ENCODE measurements around the gene TENM4. TPM values are rescaled to one million over a fixed set of nuclear protein-coding genes. Genes with fewer than 3 reads are reported as not detected.

The TENM4 gene
- total and polyA plus RNA-seq, 4 donors, result 0.02 to 0.33 (median 0.14) TPM

GRCh38 chr11:79066456-79067351, 374.1 kb downstream of the TENM4 start:
- Histone ChIP-seq H3K27ac (ENCODE audit: low read depth in 1 of 2, low read length in 2 of 2) (no peak overlapping the region), H3K4me3 (ENCODE audit: low read depth in 1 of 3, low read length in 3 of 3) (no peak overlapping the region), H3K9ac (ENCODE audit: low read depth in 1 of 2, low read length in 2 of 2) (no peak overlapping the region), H3K4me1 (ENCODE audit: control insufficient read depth in 4 of 4, insufficient read depth in 4 of 4, low read length in 3 of 4) (no peaks in the 10 kb centered on the region), H3K27me3 (ENCODE audit: control insufficient read depth in 4 of 4, insufficient read depth in 4 of 4, low read length in 3 of 4) (no peaks in the 10 kb centered on the region), H3K9me3 (ENCODE audit: control insufficient read depth in 4 of 4, low read length in 3 of 4) (no peaks in the 10 kb centered on the region), H3K36me3 (ENCODE audit: control insufficient read depth in 4 of 4, insufficient read depth in 3 of 4, low read depth in 1 of 4, low read length in 3 of 4) (no peaks in the 10 kb centered on the region)
- TF ChIP-seq ATF3 (IDR thresholded peaks at IDR 0.05) (no peak), FOXA1 (IDR thresholded peaks at IDR 0.05) (no peak), GABPA (IDR thresholded peaks at IDR 0.05 in 1 of 2, conservative IDR thresholded peaks at IDR 0.05 in 1 of 2) (no peak), YY1 (IDR thresholded peaks at IDR 0.05) (no peak), REST (IDR thresholded peaks at IDR 0.05) (no peak), EGR1 (IDR thresholded peaks at IDR 0.05; ENCODE audit: low read depth in 2 of 2) (no peak)
- WGBS, result 81% methylated on average over 28 of the region's 28 CpGs
- no peak for DNase-seq (ENCODE audit: low spot score)

- Histone ChIP-seq H3K27ac (ENCODE audit: low read depth in 1 of 2, low read length in 2 of 2) (no peak overlapping the region), H3K9me3 (ENCODE audit: control insufficient read depth in 4 of 4, low read length in 3 of 4) (no peaks in the 10 kb centered on the region), H3K4me1 (ENCODE audit: control insufficient read depth in 4 of 4, insufficient read depth in 4 of 4, low read length in 3 of 4) (no peaks in the 10 kb centered on the region), H3K4me3 (ENCODE audit: low read depth in 1 of 3, low read length in 3 of 3) (no peak overlapping the region), H3K9ac (ENCODE audit: low read depth in 1 of 2, low read length in 2 of 2) (no peak overlapping the region), H3K36me3 (ENCODE audit: control insufficient read depth in 4 of 4, insufficient read depth in 3 of 4, low read depth in 1 of 4, low read length in 3 of 4) (no peaks in the 10 kb centered on the region), H3K27me3 (ENCODE audit: control insufficient read depth in 4 of 4, insufficient read depth in 4 of 4, low read length in 3 of 4) (no peaks in the 10 kb centered on the region)
- 72% methylated on average over 16 of the region's 16 CpGs for WGBS
- TF ChIP-seq HNF4G (IDR thresholded peaks at IDR 0.05) (no peak), JUND (IDR thresholded peaks at IDR 0.05) (no peak), ZBTB33 (IDR thresholded peaks at IDR 0.05) (no peak), NR2F2 (IDR thresholded peaks at IDR 0.05) (no peak), CTCF (IDR thresholded peaks at IDR 0.05; ENCODE audit: low read depth, low read length, missing input control) (peak; percentile 11), TAF1 (conservative IDR thresholded peaks at IDR 0.05) (no peak), RAD21 (IDR thresholded peaks at IDR 0.05) (peak in 1 of 2 donors; percentile 60), FOXA2 (IDR thresholded peaks at IDR 0.05) (no peak)
- no peak for DNase-seq (ENCODE audit: low spot score)
Observed at GRCh38 chr11:79062814-79063762, 377.7 kb downstream of the TENM4 start.
